Pancreas (tissue), 10 donors: ENCODE measurements around the gene LRP5. TPM values are rescaled to one million over a fixed set of nuclear protein-coding genes. Genes with fewer than 3 reads are reported as not detected.

ENCODE experiments used
- ATAC-seq, 4 donors: fragments of 200-7000 bp; cut with Tn5 transposase; one replicate each; pipeline versions ENCODE4 v1.8.0 to v1.9.1; 2020; ENCODE audit warnings: mild to moderate bottlenecking in 4 of 4, moderate library complexity in 4 of 4
- DNase-seq, 6 donors: peaks; one replicate each; pipeline ENCODE4 v3.0.0-alpha.2; 2020
- FAIRE-seq: peaks from 2 replicates; lab custom pipeline; 2012; peaks lifted over from hg19 to GRCh38; lab: Jason Lieb, UNC
- H3K27ac ChIP-seq, 4 donors: fragments of 200-600 bp; sonication (generic); 1 replicate in 3 of 4; 2 replicates in 1 of 4; pipeline versions ENCODE4 v1.5.0 to v1.8.0; 2020
- H3K27me3 ChIP-seq, 4 donors: fragments of 200-600 bp; one replicate each; pipeline ENCODE4 v1.8.0; 2021
- H3K36me3 ChIP-seq, 3 donors: fragments of 200-600 bp; sonication (generic) in 1 of 3; one replicate each; pipeline versions ENCODE4 v1.5.0 to v1.8.0; 2020 to 2021
- H3K4me1 ChIP-seq, 3 donors: fragments of 200-600 bp; one replicate each; pipeline ENCODE4 v1.8.0; 2021
- H3K4me3 ChIP-seq, 4 donors: fragments of 200-600 bp; sonication (generic) in 2 of 4; one replicate each; pipeline versions ENCODE4 v1.5.0 to v1.8.0; 2020 to 2021
- H3K9me3 ChIP-seq, 4 donors: fragments of 200-600 bp; one replicate each; pipeline ENCODE4 v1.8.0; 2021
- CTCF ChIP-seq, 4 donors: fragments of 200-600 bp; sonication (generic) in 3 of 4; IDR thresholded peaks; one replicate each; pipeline versions ENCODE4 v1.5.0 to v1.8.0; 2021; ENCODE audit warnings: antibody characterized with exemption in 4 of 4
- WGBS, 2 donors: extraction: QIAGEN DNeasy Blood & Tissue Kit; methylation state at CpG; one replicate each; pipeline ENCODE4 v1.1.7; 2013; 5-methylcytosine and 5-hydroxymethylcytosine counted together
- intact Hi-C, 3 donors: fragments of 100-400 bp; cut with DNase I; formaldehyde crosslinking; loops; one replicate each; pipeline versions ENCODE4 v1.11.1 to v1.14.2; 2022
- polyA plus RNA-seq, 2 donors: library from polyadenylated mRNA; stranded (reverse); fragments of 200-250 nt; gene quantifications; one replicate each; pipeline ENCODE4 v1.2.3, GENCODE V29; 2013
- total RNA-seq, 6 donors: library from RNA; stranded (reverse); fragmentation: NEBNext Ultra II Directional in 4 of 6; extraction: Animal tissue kit (Norgen Biotek cat#: 25700) in 4 of 6; gene quantifications; one replicate each; pipeline versions ENCODE4 v1.2.1 to v1.2.4, GENCODE V29; 2021 to 2023
- donor health status: healthy with polysubstance abuse.
- donor health status: DM: no; HTN: no; CAD: no; lungs with moderate emphysema.
- donor health status: DM: no; HTN: no; CAD: no.
- donor health status: control.
- donor health status: control.
- donor health status: Bipolar disorder and iron deficiency.
- donor health status: DM: yes; HTN: yes; CAD: no.
- donor health status: DM: no; HTN: no; CAD: no.
- donor health status: DM: no; HTN: no; CAD: no.
- donor health status: DM: yes; HTN: yes; CAD: no.

The LRP5 gene
- total and polyA plus RNA-seq, 8 donors = 27.4 to 62.8 (median 32.5) TPM

- DNase-seq (no peak), FAIRE-seq (no peak), ATAC-seq (no peak)
- no peak overlapping the region for H3K4me3 ChIP-seq
- intact Hi-C loops = no loop called here
- H3K36me3 ChIP-seq = no peaks in the 10 kb centered on the region
- no peaks in the 10 kb centered on the region for H3K27me3 ChIP-seq
- TF ChIP-seq CTCF (IDR thresholded peaks at IDR 0.05) = no peak
- no peak overlapping the region for H3K27ac ChIP-seq
- H3K9me3 ChIP-seq = no peaks in the 10 kb centered on the region
- 88 to 92% methylated on average over 12 of the region's 12 CpGs for WGBS, 2 donors
- H3K4me1 ChIP-seq = peaks cover 9 to 12% (median 11%) of the 10 kb centered on the region in 3 donors
Measured at GRCh38 chr11:68300076-68300830, 12.1 kb upstream of the LRP5 start.

DNA sequence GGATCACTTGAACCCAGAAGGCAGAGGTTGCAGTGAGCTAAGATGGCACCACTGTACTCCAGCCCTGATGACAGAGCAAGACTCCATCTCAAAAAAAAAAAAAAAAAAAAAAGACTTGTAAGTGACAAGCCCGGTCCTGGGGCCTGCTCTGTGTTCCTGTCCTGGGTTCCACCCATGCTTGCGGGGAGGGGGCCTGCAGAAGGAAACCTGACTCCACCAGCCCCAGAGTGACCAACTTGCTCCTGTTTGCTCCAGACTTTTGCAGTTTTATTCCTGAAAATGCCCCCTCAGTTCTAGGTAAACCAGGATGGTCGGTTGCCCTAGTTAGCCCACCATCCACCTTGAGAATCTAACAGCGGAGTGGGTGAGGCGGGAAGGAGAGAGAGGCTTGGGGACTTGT is 10.1 kb upstream of the LRP5 start:
- Histone ChIP-seq H3K27me3 (no peaks in the 10 kb centered on the region), H3K27ac (no peak overlapping the region), H3K9me3 (no peaks in the 10 kb centered on the region), H3K36me3 (no peaks in the 10 kb centered on the region), H3K4me3 (no peak overlapping the region), H3K4me1 (peaks cover 9 to 12% (median 11%) of the 10 kb centered on the region in 3 donors)
- intact Hi-C loops = no loop called here
- WGBS, 2 donors = 73 to 89% methylated on average over 5 of the region's 5 CpGs
- no peak for ATAC-seq
- no peak for DNase-seq
- TF ChIP-seq CTCF (IDR thresholded peaks at IDR 0.05) = no peak
- no peak for FAIRE-seq

GRCh38 chr11:68302670-68303069 is 9.7 kb upstream of the LRP5 start:
- no peaks in the 10 kb centered on the region for H3K36me3 ChIP-seq
- FAIRE-seq = no peak

GRCh38 chr11:68303083-68303482 is 9.3 kb upstream of the LRP5 start:
- ATAC-seq (no peak), DNase-seq (no peak), FAIRE-seq (no peak)
- WGBS, 2 donors = 80% methylated on average over 2 of the region's 2 CpGs
- Histone ChIP-seq H3K36me3 (no peaks in the 10 kb centered on the region), H3K9me3 (no peaks in the 10 kb centered on the region), H3K27me3 (no peaks in the 10 kb centered on the region), H3K4me3 (no peak overlapping the region), H3K27ac (no peak overlapping the region), H3K4me1 (peaks cover 6 to 8% (median 8%) of the 10 kb centered on the region in 3 donors)
- no peak for TF ChIP-seq CTCF (IDR thresholded peaks at IDR 0.05)
- intact Hi-C loops = no loop called here

More at GRCh38 chr11:68302670-68303069, 9.7 kb upstream of the LRP5 start:
- peak in 1 of 6 donors; percentile 44 for DNase-seq
- no peaks in the 10 kb centered on the region for H3K27me3 ChIP-seq
- ATAC-seq = peak in 2 of 4 donors; percentile 19 to 49
- H3K4me3 ChIP-seq = no peak overlapping the region
- H3K27ac ChIP-seq = no peak overlapping the region
- peaks cover 9 to 12% (median 11%) of the 10 kb centered on the region in 3 donors for H3K4me1 ChIP-seq
- intact Hi-C loops = no loop called here
- WGBS, 2 donors = 38 to 57% methylated on average over 7 of the region's 7 CpGs
- H3K9me3 ChIP-seq = no peaks in the 10 kb centered on the region
- TF ChIP-seq CTCF (IDR thresholded peaks at IDR 0.05) = no peak
